GM10266 (cell line): ENCODE results near the gene HCFC2.

Source experiments
- DNase-seq: peaks from one replicate; pipeline ENCODE4 v3.0.0; 2012; ENCODE audit errors: extremely low spot score
- TF ChIP-seq, protein P1 (sequence below): IDR thresholded peaks from 2 replicates; pipeline ENCODE4 v1.5.1; 2012; ENCODE audit warnings: mild to moderate bottlenecking, low read depth; ENCODE audit not compliant: control insufficient read depth, insufficient read depth; ENCODE audit errors: missing control alignments

HCFC2 gene

DNA sequence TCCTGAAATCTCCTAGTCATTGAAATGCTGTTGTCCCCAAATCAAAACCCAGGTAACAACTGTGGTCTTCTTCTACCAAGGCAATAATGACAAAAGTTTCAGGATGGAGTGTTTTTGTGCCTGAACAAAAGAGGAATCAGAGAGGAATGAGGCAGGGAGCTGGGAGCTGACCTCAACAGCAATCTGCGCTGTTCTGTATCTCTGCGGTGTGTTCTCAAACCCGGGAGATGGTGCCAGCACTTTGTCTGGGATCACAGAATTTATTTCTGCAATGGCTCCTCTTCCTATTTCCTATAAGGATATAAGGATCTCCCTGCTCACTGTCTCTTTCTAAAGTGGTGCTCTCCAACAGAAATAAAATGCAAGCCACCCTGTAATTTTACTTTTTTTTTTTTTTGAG lies 13.9 kb upstream of the HCFC2 start:
- no peak for DNase-seq
- TF ChIP-seq, protein P1, sequence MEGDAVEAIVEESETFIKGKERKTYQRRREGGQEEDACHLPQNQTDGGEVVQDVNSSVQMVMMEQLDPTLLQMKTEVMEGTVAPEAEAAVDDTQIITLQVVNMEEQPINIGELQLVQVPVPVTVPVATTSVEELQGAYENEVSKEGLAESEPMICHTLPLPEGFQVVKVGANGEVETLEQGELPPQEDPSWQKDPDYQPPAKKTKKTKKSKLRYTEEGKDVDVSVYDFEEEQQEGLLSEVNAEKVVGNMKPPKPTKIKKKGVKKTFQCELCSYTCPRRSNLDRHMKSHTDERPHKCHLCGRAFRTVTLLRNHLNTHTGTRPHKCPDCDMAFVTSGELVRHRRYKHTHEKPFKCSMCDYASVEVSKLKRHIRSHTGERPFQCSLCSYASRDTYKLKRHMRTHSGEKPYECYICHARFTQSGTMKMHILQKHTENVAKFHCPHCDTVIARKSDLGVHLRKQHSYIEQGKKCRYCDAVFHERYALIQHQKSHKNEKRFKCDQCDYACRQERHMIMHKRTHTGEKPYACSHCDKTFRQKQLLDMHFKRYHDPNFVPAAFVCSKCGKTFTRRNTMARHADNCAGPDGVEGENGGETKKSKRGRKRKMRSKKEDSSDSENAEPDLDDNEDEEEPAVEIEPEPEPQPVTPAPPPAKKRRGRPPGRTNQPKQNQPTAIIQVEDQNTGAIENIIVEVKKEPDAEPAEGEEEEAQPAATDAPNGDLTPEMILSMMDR = no peak

GRCh38 chr12:104054681-104055346 lies 9.5 kb upstream of the HCFC2 start:
- no peak for DNase-seq
- TF ChIP-seq, protein P1 = no peak

- DNase-seq = no peak
- TF ChIP-seq, protein P1 = no peak
These were observed 8.5 kb upstream of the HCFC2 start for GRCh38 chr12:104055686-104056388.

DNA sequence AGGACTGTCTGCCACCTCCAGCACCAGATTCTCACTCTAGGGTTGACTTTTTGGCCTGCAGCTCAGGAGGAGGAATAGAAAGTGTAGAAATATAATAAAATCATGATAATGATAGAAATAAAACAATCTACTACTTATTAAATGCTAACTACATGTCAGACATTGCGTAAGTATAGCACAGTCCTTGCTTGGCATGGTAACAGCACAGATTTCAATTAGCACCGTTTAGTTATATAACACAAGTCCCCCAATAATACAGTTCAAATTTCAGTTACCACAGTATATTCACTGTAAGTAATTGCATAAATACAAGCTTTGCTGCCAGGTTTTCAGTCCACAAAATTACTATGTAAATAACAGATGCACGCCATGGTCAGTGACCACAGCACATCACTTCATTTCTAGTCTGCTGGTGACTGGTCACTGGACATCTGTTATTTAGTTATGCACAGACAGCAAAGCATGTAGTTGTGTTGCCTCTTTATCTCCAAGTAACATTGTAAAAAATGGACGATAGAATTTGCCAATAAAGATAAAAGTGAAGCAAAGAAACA lies 7.8 kb upstream of the HCFC2 start:
- DNase-seq = no peak
- TF ChIP-seq, protein P1 = no peak

GRCh38 chr12:104057771-104058197 lies 6.5 kb upstream of the HCFC2 start:
- TF ChIP-seq, protein P1 = peak; percentile 75

GRCh38 chr12:104058802-104059201 lies 5.5 kb upstream of the HCFC2 start:
- DNase-seq = no peak
- TF ChIP-seq, protein P1 = no peak

More at GRCh38 chr12:104057771-104058197, 6.5 kb upstream of the HCFC2 start:
- peak; percentile 34 for DNase-seq

DNA sequence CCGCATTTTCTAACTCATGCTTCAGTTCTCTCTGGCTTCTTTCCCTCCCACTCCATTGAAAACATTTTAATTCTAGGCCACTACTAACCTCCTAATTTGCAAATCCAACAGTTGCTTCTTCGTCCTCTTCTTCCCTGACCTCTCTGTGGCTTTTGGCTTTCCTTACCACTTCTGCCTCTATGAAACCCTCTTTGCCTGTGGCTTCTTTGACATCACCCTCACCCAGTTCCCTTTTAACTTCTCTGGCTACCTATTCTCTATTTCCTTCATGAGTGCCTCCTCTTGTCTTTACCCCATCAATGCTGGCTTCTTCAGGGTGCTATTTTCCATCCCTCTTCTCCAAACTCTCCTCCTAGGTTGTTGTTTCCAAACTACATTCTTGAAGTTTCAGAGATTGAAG lies 4.4 kb upstream of the HCFC2 start:
- no peak for DNase-seq
- TF ChIP-seq, protein P1 = no peak
